Tibial nerve (tissue), 4 donors: Measurements from ENCODE around the gene CD48. TPM values are rescaled to one million over a fixed set of nuclear protein-coding genes. Genes with fewer than 3 reads are reported as not detected.

ENCODE experiments used
- DNase-seq, 2 donors: peaks; one replicate each; pipeline ENCODE4 v3.0.0-alpha.2; 2019; ENCODE audit warnings: low spot score in 2 of 2
- H3K27ac ChIP-seq, 4 donors: fragments of 200-600 bp; sonication (generic) in 3 of 4; one replicate each; pipeline ENCODE4 v1.5.1; 2017 to 2019; ENCODE audit warnings: mild to moderate bottlenecking in 1 of 4
- H3K27me3 ChIP-seq, 2 donors: fragments of 200-600 bp; sonication (generic) in 1 of 2; one replicate each; pipeline versions ENCODE4 v1.5.1 to v1.6.0; 2017 to 2019
- H3K36me3 ChIP-seq, 3 donors: fragments of 200-600 bp; sonication (generic); one replicate each; pipeline ENCODE4 v1.5.1; 2018 to 2019
- H3K4me1 ChIP-seq, 4 donors: fragments of 200-600 bp; sonication (generic) in 3 of 4; one replicate each; pipeline ENCODE4 v1.5.1; 2017 to 2019
- H3K4me3 ChIP-seq, 4 donors: fragments of 200-600 bp; sonication (generic) in 3 of 4; one replicate each; pipeline ENCODE4 v1.5.1; 2017 to 2019; ENCODE audit warnings: mild to moderate bottlenecking in 1 of 4, moderate library complexity in 1 of 4
- H3K9me3 ChIP-seq, 4 donors: fragments of 200-600 bp; sonication (generic) in 3 of 4; one replicate each; pipeline ENCODE4 v1.5.1; 2017 to 2019
- CTCF ChIP-seq, 5 experiments: fragments of 200-600 bp in 3 of 5; fragments of 450-650 bp in 2 of 5; sonication (generic) in 3 of 5; IDR thresholded peaks; one replicate each; pipeline ENCODE4 v1.5.1; 2016 to 2019; ENCODE audit warnings: antibody characterized with exemption in 5 of 5, mild to moderate bottlenecking in 3 of 5, moderate library complexity in 2 of 5
- EP300 ChIP-seq, 2 donors: sonication (generic); formaldehyde crosslinking; IDR thresholded peaks; one replicate each; pipeline ENCODE4 v1.6.1; 2017; ENCODE audit warnings: antibody characterized with exemption in 2 of 2, mild to moderate bottlenecking in 1 of 2
- POLR2A ChIP-seq, 2 donors: fragments of 450-650 bp; IDR thresholded peaks; one replicate each; pipeline ENCODE4 v1.6.1; 2017; ENCODE audit warnings: antibody characterized with exemption in 2 of 2, mild to moderate bottlenecking in 2 of 2, moderate library complexity in 2 of 2
- WGBS, 2 donors: methylation state at CpG; one replicate each; pipeline ENCODE4 v1.1.5; 2018; 5-methylcytosine and 5-hydroxymethylcytosine counted together
- total RNA-seq, 4 donors: library from RNA; depleted of rRNA; stranded (reverse); fragments of >200 nt; gene quantifications; one replicate each; pipeline ENCODE4 v1.1.0, GENCODE V29; 2016

CD48 gene
- total RNA-seq, 4 donors from 2014 or later, result 1.5 to 5.9 (median 2.0) TPM

- Histone ChIP-seq H3K4me3 (no peak overlapping the region), H3K9me3 (no peaks in the 10 kb centered on the region), H3K4me1 (peaks cover 0 to 3% (median 0%) of the 10 kb centered on the region in 4 donors), H3K27ac (no peak overlapping the region), H3K36me3 (no peaks in the 10 kb centered on the region), H3K27me3 (no peaks in the 10 kb centered on the region)
- no peak for TF ChIP-seq EP300 (IDR thresholded peaks at IDR 0.05)
- no peak for TF ChIP-seq POLR2A (IDR thresholded peaks at IDR 0.05)
- TF ChIP-seq CTCF (IDR thresholded peaks at IDR 0.05), result peak; percentile 52 to 55 (median 54)
- DNase-seq, result peak in 1 of 2 donors; percentile 49
- WGBS, 2 donors, result 51 to 55% methylated on average over 6 of the region's 6 CpGs
These were observed 35.8 kb downstream of the CD48 start for GRCh38 chr1:160675641-160676410.

GRCh38 chr1:160674415-160674814, 37.2 kb downstream of the CD48 start:
- TF ChIP-seq EP300 (IDR thresholded peaks at IDR 0.05), result no peak
- no peak for TF ChIP-seq POLR2A (IDR thresholded peaks at IDR 0.05)
- no peak for TF ChIP-seq CTCF (IDR thresholded peaks at IDR 0.05)
- WGBS, 2 donors, result 67 to 85% methylated on average over 2 of the region's 2 CpGs
- H3K36me3 ChIP-seq, result no peaks in the 10 kb centered on the region
- H3K27me3 ChIP-seq, result no peaks in the 10 kb centered on the region
- H3K4me3 ChIP-seq, result no peak overlapping the region
- peaks cover 0 to 7% (median under 1%) of the 10 kb centered on the region in 4 donors for H3K9me3 ChIP-seq
- no peak overlapping the region for H3K27ac ChIP-seq
- DNase-seq, result no peak
- peaks cover 0 to 3% (median 0%) of the 10 kb centered on the region in 4 donors for H3K4me1 ChIP-seq

GRCh38 chr1:160672789-160673695, 38.6 kb downstream of the CD48 start:
- Histone ChIP-seq H3K27ac (no peak overlapping the region), H3K4me3 (no peak overlapping the region), H3K4me1 (peaks cover 0 to 3% (median 0%) of the 10 kb centered on the region in 4 donors), H3K36me3 (no peaks in the 10 kb centered on the region), H3K27me3 (no peaks in the 10 kb centered on the region), H3K9me3 (peaks cover 0 to 13% (median 5%) of the 10 kb centered on the region in 4 donors)
- no peak for DNase-seq
- TF ChIP-seq POLR2A (IDR thresholded peaks at IDR 0.05) (no peak), EP300 (IDR thresholded peaks at IDR 0.05) (no peak), CTCF (IDR thresholded peaks at IDR 0.05) (no peak)
- WGBS, 2 donors, result 54 to 58% methylated on average over 6 of the region's 6 CpGs

GRCh38 chr1:160671603-160672517, 39.8 kb downstream of the CD48 start:
- no peaks in the 10 kb centered on the region for H3K27me3 ChIP-seq
- peaks cover 0 to 13% (median 5%) of the 10 kb centered on the region in 4 donors for H3K9me3 ChIP-seq
- TF ChIP-seq POLR2A (IDR thresholded peaks at IDR 0.05) (no peak), EP300 (IDR thresholded peaks at IDR 0.05) (no peak), CTCF (IDR thresholded peaks at IDR 0.05) (no peak)
- no peak for DNase-seq
- H3K4me3 ChIP-seq, result no peak overlapping the region
- H3K4me1 ChIP-seq, result peaks cover 0 to 3% (median 0%) of the 10 kb centered on the region in 4 donors
- H3K27ac ChIP-seq, result no peak overlapping the region
- 28 to 47% methylated on average over 3 of the region's 3 CpGs for WGBS, 2 donors
- no peaks in the 10 kb centered on the region for H3K36me3 ChIP-seq
